ENCODE data around the gene GRM7.

GRM7 gene

DNA sequence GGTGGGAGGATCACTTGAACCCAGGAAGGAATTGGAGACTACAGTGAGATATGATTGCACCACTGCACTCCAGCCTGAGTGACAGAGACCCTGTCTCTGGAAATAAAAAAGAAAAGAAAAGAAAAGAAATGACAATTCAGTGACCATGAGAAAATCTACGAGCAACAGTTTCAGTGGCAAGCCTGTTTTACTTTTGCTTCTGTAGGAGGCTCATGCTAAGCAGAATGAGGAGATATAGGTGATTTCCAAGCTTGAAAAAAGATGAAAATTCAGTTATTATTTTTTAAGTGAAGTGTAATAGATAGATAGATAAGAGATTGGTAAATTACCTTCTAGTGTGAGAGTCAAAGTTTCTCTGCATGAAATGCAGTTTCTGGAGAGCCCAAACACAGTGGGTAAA lies 651.1 kb downstream of the GRM7 start:
- Histone ChIP-seq H3K9me3 (ENCODE audit: control insufficient read depth, low read length) (no peaks in the 10 kb centered on the region), H3K36me3 (ENCODE audit: control insufficient read depth, insufficient read depth, low read length) (no peaks in the 10 kb centered on the region), H3K27ac (ENCODE audit: insufficient read depth, low read length, poor library complexity, severe bottlenecking) (no peak overlapping the region), H3K4me3 (ENCODE audit: insufficient read depth, low read depth, low read length, poor library complexity, severe bottlenecking) (no peak overlapping the region), H3K27me3 (replicated peaks; ENCODE audit: control insufficient read depth, insufficient read depth, low read length, poor library complexity, severe bottlenecking) (no peaks in the 10 kb centered on the region), H3K4me1 (ENCODE audit: control insufficient read depth, insufficient read depth, low read length, poor library complexity, severe bottlenecking) (no peaks in the 10 kb centered on the region)
- DNase-seq, result no peak

DNA sequence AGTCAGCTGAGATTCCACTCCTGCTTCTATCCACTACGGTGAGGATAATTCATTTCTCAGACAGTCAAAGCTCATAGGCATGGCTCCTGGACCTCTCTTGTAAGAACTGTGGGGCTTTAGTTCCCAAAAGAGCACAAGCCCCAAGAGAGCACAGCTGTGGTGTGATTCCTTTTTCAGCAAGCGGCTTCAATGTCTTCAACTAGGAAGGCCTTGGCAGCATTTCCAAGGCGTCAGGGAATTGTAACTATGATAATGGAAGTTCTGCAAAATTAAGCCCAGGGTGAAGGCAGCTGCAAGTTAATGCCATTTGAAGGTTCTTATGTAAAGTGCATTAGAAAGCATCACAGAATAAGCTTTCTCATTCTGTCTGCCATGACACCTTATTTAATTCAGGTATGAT lies 657.1 kb downstream of the GRM7 start:
- Histone ChIP-seq H3K27me3 (replicated peaks; ENCODE audit: control insufficient read depth, insufficient read depth, low read length, poor library complexity, severe bottlenecking) (no peaks in the 10 kb centered on the region), H3K9me3 (ENCODE audit: control insufficient read depth, low read length) (no peaks in the 10 kb centered on the region), H3K4me3 (ENCODE audit: insufficient read depth, low read depth, low read length, poor library complexity, severe bottlenecking) (no peak overlapping the region), H3K4me1 (ENCODE audit: control insufficient read depth, insufficient read depth, low read length, poor library complexity, severe bottlenecking) (no peaks in the 10 kb centered on the region), H3K36me3 (ENCODE audit: control insufficient read depth, insufficient read depth, low read length) (no peaks in the 10 kb centered on the region), H3K27ac (ENCODE audit: insufficient read depth, low read length, poor library complexity, severe bottlenecking) (no peak overlapping the region)
- no peak for DNase-seq

DNA sequence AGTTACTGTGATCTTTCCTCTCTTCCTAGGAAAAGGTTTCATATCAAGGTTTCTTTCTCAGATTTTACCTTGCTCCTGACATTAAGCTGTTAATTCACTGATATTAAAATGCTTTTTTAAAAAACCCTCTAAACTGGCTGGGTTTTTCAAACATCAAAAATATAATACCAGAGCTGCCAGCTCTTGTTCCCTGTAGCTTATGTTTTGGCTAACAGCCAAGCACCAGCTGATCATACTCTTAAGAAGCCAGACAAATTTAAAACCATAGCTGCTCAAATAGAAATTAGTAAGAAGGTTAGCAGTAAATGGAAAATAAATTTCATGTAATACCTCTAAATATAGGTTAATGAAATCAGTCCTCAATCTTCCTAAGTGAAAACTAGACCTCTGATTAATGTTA lies 657.5 kb downstream of the GRM7 start:
- Histone ChIP-seq H3K4me1 (ENCODE audit: control insufficient read depth, insufficient read depth, low read length, poor library complexity, severe bottlenecking) (no peaks in the 10 kb centered on the region), H3K27me3 (replicated peaks; ENCODE audit: control insufficient read depth, insufficient read depth, low read length, poor library complexity, severe bottlenecking) (no peaks in the 10 kb centered on the region), H3K36me3 (ENCODE audit: control insufficient read depth, insufficient read depth, low read length) (no peaks in the 10 kb centered on the region), H3K9me3 (ENCODE audit: control insufficient read depth, low read length) (no peaks in the 10 kb centered on the region), H3K27ac (ENCODE audit: insufficient read depth, low read length, poor library complexity, severe bottlenecking) (no peak overlapping the region), H3K4me3 (ENCODE audit: insufficient read depth, low read depth, low read length, poor library complexity, severe bottlenecking) (no peak overlapping the region)
- no peak for DNase-seq

DNA sequence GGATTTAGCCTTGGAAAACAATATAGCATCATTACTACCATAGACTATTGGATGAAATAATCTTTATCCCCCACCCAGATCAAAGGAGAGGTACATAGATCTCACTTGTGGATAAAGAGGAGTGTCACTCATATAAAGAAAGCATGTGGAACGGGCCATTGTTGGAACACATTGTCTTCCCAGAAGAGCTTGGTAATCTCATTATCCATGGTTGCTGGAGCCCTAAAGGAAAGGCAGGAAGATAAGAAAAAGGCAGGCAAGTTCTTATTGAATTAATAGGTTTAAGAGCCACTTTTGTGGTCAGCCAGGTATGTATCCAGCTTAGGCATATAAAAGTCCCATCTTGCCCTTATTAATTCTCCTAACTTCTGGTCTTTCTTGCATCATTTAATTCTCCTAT lies 659.1 kb downstream of the GRM7 start:
- no peaks in the 10 kb centered on the region for H3K9me3 ChIP-seq (ENCODE audit: control insufficient read depth, low read length)
- H3K27me3 ChIP-seq (replicated peaks; ENCODE audit: control insufficient read depth, insufficient read depth, low read length, poor library complexity, severe bottlenecking), result no peaks in the 10 kb centered on the region
- H3K36me3 ChIP-seq (ENCODE audit: control insufficient read depth, insufficient read depth, low read length), result no peaks in the 10 kb centered on the region
- H3K4me1 ChIP-seq (ENCODE audit: control insufficient read depth, insufficient read depth, low read length, poor library complexity, severe bottlenecking), result no peaks in the 10 kb centered on the region
- H3K27ac ChIP-seq (ENCODE audit: insufficient read depth, low read length, poor library complexity, severe bottlenecking), result no peak overlapping the region
- DNase-seq, result no peak
- H3K4me3 ChIP-seq (ENCODE audit: insufficient read depth, low read depth, low read length, poor library complexity, severe bottlenecking), result no peak overlapping the region

DNA sequence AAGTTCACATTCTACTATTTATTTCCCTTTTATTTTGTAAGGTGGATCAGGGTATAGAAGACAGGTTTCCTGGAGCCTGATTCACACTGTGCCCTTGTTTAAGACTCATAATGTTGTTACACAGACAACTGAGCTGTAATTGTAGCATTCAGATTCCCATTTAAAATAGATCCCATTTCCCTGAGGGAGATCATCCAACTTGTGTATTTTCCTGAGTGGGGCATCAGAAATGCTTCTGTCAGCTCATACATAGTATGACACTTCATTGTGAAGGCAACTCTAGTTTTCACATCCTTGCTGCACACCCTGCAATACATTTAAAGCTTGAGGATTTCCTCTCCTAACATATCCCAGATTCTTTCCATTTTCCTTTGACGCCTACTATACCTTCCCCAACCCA lies 659.7 kb downstream of the GRM7 start:
- no peaks in the 10 kb centered on the region for H3K27me3 ChIP-seq (replicated peaks; ENCODE audit: control insufficient read depth, insufficient read depth, low read length, poor library complexity, severe bottlenecking)
- H3K36me3 ChIP-seq (ENCODE audit: control insufficient read depth, insufficient read depth, low read length), result no peaks in the 10 kb centered on the region
- H3K4me3 ChIP-seq (ENCODE audit: insufficient read depth, low read depth, low read length, poor library complexity, severe bottlenecking), result no peak overlapping the region
- no peaks in the 10 kb centered on the region for H3K9me3 ChIP-seq (ENCODE audit: control insufficient read depth, low read length)
- DNase-seq, result no peak
- H3K4me1 ChIP-seq (ENCODE audit: control insufficient read depth, insufficient read depth, low read length, poor library complexity, severe bottlenecking), result no peaks in the 10 kb centered on the region
- H3K27ac ChIP-seq (ENCODE audit: insufficient read depth, low read length, poor library complexity, severe bottlenecking), result no peak overlapping the region

DNA sequence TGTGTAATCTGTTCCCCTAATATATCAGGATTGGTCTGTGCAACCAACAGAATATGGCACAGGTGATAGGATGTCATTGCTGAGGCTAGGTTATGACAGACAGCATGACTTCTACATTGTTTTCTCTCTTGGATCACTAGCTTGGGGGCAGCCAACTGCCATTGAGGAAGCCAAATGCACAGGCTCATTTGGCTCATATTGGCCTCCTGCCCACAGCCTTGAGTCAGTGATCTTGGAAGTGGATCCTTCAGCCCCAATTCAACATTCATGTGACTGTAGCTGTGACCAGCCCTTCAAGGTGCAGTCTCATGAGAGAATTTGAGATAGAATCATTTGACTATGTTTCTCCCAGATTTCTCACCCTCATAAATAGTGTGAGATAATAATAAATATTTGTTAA lies 675.6 kb downstream of the GRM7 start:
- H3K4me1 ChIP-seq (ENCODE audit: control insufficient read depth, insufficient read depth, low read length, poor library complexity, severe bottlenecking), result no peaks in the 10 kb centered on the region
- no peaks in the 10 kb centered on the region for H3K27me3 ChIP-seq (replicated peaks; ENCODE audit: control insufficient read depth, insufficient read depth, low read length, poor library complexity, severe bottlenecking)
- no peaks in the 10 kb centered on the region for H3K36me3 ChIP-seq (ENCODE audit: control insufficient read depth, insufficient read depth, low read length)
- no peak overlapping the region for H3K4me3 ChIP-seq (ENCODE audit: insufficient read depth, low read depth, low read length, poor library complexity, severe bottlenecking)
- H3K27ac ChIP-seq (ENCODE audit: insufficient read depth, low read length, poor library complexity, severe bottlenecking), result no peak overlapping the region
- no peaks in the 10 kb centered on the region for H3K9me3 ChIP-seq (ENCODE audit: control insufficient read depth, low read length)
- no peak for DNase-seq

DNA sequence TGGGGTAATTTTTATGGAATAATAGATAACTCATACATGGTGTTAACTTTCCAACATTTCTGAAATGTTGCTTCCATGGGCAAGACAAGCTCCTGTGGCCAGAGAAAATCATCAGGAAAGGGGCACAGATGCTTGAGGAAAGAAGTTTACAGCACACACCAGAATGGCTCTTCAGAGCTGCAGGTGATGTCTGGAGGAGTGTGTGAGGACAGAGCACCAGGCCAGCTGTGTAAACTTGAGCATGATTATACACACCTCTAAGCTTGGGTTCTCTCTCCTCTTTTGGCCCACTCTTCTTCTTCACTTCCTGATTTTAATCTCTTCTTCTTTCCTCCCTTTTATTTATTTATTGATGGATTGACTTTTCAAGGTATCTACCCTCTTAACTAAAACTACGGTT lies 676.0 kb downstream of the GRM7 start:
- Histone ChIP-seq H3K27ac (ENCODE audit: insufficient read depth, low read length, poor library complexity, severe bottlenecking) (no peak overlapping the region), H3K27me3 (replicated peaks; ENCODE audit: control insufficient read depth, insufficient read depth, low read length, poor library complexity, severe bottlenecking) (no peaks in the 10 kb centered on the region), H3K4me3 (ENCODE audit: insufficient read depth, low read depth, low read length, poor library complexity, severe bottlenecking) (no peak overlapping the region), H3K4me1 (ENCODE audit: control insufficient read depth, insufficient read depth, low read length, poor library complexity, severe bottlenecking) (no peaks in the 10 kb centered on the region), H3K36me3 (ENCODE audit: control insufficient read depth, insufficient read depth, low read length) (no peaks in the 10 kb centered on the region), H3K9me3 (ENCODE audit: control insufficient read depth, low read length) (no peaks in the 10 kb centered on the region)
- no peak for DNase-seq

DNA sequence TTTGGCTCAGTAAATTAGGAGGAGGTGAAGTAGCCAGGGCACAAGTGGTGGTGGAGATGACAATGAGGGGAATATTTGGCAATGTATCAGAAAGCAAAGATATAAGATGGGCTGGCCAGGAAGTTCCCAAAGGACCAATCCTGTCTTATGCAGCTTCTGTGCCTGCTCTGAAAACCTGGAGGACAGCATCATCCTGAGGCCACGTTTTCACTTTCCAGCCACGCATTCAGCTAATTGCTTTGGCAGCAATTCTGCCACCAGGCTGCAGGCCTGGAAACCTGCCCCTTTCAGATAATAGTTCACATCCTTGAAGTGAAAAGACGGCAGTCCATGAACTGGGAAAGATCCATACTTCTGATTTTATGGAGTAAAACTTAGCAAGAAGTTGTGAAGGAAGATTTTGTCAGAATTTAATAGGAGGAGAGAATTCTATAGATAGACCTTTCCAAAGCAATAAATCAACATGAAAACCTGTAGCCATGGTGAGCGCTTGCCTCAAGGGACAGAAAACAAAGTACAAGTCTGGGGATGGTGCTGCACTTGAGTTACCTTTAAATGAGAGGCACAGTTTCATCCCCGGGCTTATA lies 682.5 kb downstream of the GRM7 start:
- H3K4me1 ChIP-seq (ENCODE audit: control insufficient read depth, insufficient read depth, low read length, poor library complexity, severe bottlenecking), result no peaks in the 10 kb centered on the region
- H3K27me3 ChIP-seq (replicated peaks; ENCODE audit: control insufficient read depth, insufficient read depth, low read length, poor library complexity, severe bottlenecking), result no peaks in the 10 kb centered on the region
- no peaks in the 10 kb centered on the region for H3K9me3 ChIP-seq (ENCODE audit: control insufficient read depth, low read length)

DNA sequence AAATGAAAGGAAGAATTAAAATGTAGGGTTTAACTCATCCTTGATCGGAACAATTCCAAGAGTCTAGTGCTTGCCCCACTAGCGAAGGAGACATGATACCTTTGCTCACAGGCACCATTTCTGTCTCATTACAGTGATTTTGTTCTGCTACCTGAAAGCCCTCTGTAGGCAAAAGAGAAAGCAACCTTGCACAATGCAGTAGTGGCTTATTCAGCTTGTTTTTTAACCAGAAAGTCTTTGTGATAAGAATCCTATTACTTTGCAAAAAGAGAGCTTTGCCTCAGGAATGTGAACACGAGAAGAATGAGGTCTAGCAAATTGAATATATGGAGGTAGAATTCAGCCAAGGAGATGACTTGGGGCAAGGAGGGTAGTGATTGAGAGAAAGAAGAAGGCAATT lies 684.4 kb downstream of the GRM7 start:
- H3K36me3 ChIP-seq (ENCODE audit: control insufficient read depth, insufficient read depth, low read length), result no peaks in the 10 kb centered on the region

More for the DNA sequence above, 682.5 kb downstream of the GRM7 start:
- no peaks in the 10 kb centered on the region for H3K36me3 ChIP-seq (ENCODE audit: control insufficient read depth, insufficient read depth, low read length)
- H3K27ac ChIP-seq (ENCODE audit: insufficient read depth, low read length, poor library complexity, severe bottlenecking), result no peak overlapping the region
- H3K4me3 ChIP-seq (ENCODE audit: insufficient read depth, low read depth, low read length, poor library complexity, severe bottlenecking), result no peak overlapping the region
- no peak for DNase-seq

DNA sequence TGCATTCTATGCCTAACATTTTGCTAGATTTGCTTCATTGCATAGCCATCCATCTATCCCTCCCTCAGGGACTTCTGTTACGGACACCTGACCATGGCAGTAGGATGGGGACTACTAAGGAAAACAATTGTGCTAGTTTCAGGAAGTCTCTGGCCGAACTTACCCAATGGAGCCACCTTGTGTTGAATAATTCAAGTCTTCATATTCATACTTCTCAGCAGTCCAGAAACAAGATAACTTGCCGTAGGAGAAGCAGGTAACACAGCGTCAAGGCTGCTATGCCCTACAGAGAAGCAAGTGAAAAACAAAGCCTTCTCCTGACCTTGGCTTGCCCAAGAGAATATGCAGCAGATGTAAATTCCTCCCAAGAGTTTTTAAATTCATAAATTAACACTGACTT lies 685.3 kb downstream of the GRM7 start:
- Histone ChIP-seq H3K4me1 (ENCODE audit: control insufficient read depth, insufficient read depth, low read length, poor library complexity, severe bottlenecking) (no peaks in the 10 kb centered on the region), H3K27ac (ENCODE audit: insufficient read depth, low read length, poor library complexity, severe bottlenecking) (no peak overlapping the region), H3K9me3 (ENCODE audit: control insufficient read depth, low read length) (no peaks in the 10 kb centered on the region), H3K4me3 (ENCODE audit: insufficient read depth, low read depth, low read length, poor library complexity, severe bottlenecking) (no peak overlapping the region), H3K27me3 (replicated peaks; ENCODE audit: control insufficient read depth, insufficient read depth, low read length, poor library complexity, severe bottlenecking) (no peaks in the 10 kb centered on the region), H3K36me3 (ENCODE audit: control insufficient read depth, insufficient read depth, low read length) (no peaks in the 10 kb centered on the region)
- no peak for DNase-seq

More for the DNA sequence above, 684.4 kb downstream of the GRM7 start:
- no peak for DNase-seq
- Histone ChIP-seq H3K4me3 (ENCODE audit: insufficient read depth, low read depth, low read length, poor library complexity, severe bottlenecking) (no peak overlapping the region), H3K9me3 (ENCODE audit: control insufficient read depth, low read length) (no peaks in the 10 kb centered on the region), H3K4me1 (ENCODE audit: control insufficient read depth, insufficient read depth, low read length, poor library complexity, severe bottlenecking) (no peaks in the 10 kb centered on the region), H3K27me3 (replicated peaks; ENCODE audit: control insufficient read depth, insufficient read depth, low read length, poor library complexity, severe bottlenecking) (no peaks in the 10 kb centered on the region), H3K27ac (ENCODE audit: insufficient read depth, low read length, poor library complexity, severe bottlenecking) (no peak overlapping the region)

DNA sequence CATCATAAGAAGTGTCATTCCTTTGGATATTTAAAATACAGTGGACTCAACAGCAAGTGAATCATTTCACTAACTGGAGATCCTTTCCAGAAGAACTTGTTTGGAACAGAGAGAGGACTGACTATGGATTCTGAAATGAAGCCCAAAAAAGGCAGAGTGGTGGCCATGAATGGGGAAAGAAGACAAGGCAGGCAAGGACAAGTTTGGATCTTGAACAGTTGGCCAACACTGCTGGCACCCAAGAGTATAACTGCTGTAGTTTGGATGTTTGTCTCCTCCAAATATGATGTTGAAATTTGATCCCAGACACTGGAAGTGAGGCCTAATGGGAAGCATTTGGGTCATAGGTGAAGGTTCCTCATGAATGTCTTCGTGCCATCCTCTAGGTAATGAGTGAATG lies 686.9 kb downstream of the GRM7 start:
- H3K4me1 ChIP-seq (ENCODE audit: control insufficient read depth, insufficient read depth, low read length, poor library complexity, severe bottlenecking), result no peaks in the 10 kb centered on the region
- H3K36me3 ChIP-seq (ENCODE audit: control insufficient read depth, insufficient read depth, low read length), result no peaks in the 10 kb centered on the region
- DNase-seq, result no peak
- peaks cover 5% of the 10 kb centered on the region for H3K9me3 ChIP-seq (ENCODE audit: control insufficient read depth, low read length)
- no peak overlapping the region for H3K27ac ChIP-seq (ENCODE audit: insufficient read depth, low read length, poor library complexity, severe bottlenecking)
- no peak overlapping the region for H3K4me3 ChIP-seq (ENCODE audit: insufficient read depth, low read depth, low read length, poor library complexity, severe bottlenecking)
- H3K27me3 ChIP-seq (replicated peaks; ENCODE audit: control insufficient read depth, insufficient read depth, low read length, poor library complexity, severe bottlenecking), result no peaks in the 10 kb centered on the region
